ENCODE data around the gene ZDHHC17. TPM values are rescaled to one million over a fixed set of nuclear protein-coding genes. Genes with fewer than 3 reads are reported as not detected.

The ZDHHC17 gene
- total RNA-seq, 4 donors from 2014 or later, result 38.6 to 60.7 (median 56.3) TPM

DNA sequence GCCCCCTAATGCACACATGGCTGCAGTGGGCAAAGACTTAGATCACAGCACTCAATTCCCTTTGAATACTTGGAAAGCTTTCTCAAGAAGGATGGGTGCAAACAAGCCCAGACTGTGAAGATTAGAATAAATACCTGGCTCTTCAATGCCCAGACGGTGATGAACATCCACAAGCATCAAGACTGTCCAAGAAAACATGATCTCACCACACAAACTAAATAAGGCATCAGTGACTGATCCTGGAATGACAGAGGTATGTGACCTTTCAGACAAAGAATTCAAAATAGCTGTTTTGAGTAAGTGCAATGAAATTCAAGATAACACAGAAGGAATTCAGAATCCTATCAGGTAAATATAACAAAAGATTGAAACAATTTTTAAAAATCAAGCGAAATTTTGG, 43.8 kb upstream of the ZDHHC17 start:
- TF ChIP-seq, protein P1, sequence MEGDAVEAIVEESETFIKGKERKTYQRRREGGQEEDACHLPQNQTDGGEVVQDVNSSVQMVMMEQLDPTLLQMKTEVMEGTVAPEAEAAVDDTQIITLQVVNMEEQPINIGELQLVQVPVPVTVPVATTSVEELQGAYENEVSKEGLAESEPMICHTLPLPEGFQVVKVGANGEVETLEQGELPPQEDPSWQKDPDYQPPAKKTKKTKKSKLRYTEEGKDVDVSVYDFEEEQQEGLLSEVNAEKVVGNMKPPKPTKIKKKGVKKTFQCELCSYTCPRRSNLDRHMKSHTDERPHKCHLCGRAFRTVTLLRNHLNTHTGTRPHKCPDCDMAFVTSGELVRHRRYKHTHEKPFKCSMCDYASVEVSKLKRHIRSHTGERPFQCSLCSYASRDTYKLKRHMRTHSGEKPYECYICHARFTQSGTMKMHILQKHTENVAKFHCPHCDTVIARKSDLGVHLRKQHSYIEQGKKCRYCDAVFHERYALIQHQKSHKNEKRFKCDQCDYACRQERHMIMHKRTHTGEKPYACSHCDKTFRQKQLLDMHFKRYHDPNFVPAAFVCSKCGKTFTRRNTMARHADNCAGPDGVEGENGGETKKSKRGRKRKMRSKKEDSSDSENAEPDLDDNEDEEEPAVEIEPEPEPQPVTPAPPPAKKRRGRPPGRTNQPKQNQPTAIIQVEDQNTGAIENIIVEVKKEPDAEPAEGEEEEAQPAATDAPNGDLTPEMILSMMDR (IDR thresholded peaks at IDR 0.05; ENCODE audit: low read depth), result no peak

DNA sequence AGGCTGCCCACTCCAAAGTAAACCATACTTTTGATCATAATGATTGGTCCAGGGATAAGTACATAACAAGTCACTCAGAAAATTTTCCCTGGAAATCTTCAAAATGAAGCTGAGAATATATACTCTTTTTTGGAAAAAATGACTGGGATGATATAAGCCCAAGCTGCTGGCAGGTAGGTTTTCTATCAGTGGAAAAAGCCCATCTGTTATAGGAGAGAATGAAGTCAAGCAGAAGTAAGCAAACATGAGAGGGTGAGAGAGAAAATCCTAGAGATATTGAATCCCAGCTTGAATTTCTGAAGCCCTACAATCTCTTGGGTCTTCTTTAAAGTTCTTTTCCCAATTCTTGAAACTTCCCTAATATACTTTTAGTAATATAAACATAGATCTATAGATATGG, 37.3 kb upstream of the ZDHHC17 start:
- TF ChIP-seq, protein P1 (IDR thresholded peaks at IDR 0.05; ENCODE audit: low read depth), result no peak

DNA sequence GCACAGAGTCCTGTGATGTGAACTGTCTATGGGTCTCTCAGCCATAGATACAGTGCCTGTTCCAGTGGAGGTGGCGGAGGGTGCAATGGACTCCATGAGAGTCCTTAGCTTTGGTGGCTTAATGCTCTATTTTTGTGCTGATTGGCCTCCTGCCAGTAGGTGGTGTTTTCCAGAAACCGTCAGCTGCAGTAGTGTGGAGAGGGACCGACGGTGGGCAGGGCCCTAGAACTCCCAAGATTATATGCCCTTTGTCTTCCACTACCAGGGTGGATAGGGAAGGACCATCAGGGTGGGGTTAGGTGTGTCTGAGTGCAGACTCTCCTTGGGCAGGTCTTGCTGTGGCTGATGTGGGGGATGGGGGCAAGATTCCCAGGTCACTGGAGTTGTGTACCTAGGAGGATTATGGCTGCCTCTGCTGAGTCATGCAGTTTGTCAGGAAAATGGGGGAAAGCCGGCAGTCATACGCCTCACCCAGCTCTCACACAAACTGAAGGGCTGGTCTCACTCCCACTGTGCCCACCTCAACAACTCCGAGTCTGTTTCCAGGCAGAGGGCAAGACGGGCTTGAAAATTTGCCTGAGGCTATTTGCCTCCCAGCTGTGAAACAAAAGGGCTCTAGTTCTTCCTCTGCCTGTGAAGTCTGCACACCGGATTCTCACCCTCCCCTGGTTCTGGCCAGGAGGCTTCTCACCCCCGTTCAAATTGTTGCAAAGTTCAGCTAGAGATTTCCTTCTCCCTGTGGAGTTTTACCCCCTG, 24.9 kb upstream of the ZDHHC17 start:
- TF ChIP-seq, protein P1 (IDR thresholded peaks at IDR 0.05; ENCODE audit: low read depth), result no peak

DNA sequence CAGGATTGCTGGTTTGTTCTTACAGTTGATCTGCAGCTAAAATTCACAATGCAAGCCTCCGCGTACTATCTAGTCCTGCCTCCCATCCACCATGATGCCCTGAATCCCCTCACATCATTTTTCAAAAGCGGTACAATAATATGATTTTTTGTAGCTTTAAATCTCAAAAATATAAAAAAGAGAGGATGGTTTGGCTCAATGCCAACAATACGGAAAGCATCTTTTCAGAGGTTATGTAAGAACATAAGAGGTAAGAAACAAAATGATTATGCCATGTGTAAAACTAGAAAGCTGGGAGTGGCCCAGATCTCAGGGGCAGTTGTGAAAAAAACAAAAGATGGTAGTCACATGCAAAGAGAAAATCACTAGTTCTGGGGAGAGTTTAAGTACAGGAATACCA, 24.0 kb upstream of the ZDHHC17 start:
- TF ChIP-seq, protein P1 (IDR thresholded peaks at IDR 0.05; ENCODE audit: low read depth), result no peak

DNA sequence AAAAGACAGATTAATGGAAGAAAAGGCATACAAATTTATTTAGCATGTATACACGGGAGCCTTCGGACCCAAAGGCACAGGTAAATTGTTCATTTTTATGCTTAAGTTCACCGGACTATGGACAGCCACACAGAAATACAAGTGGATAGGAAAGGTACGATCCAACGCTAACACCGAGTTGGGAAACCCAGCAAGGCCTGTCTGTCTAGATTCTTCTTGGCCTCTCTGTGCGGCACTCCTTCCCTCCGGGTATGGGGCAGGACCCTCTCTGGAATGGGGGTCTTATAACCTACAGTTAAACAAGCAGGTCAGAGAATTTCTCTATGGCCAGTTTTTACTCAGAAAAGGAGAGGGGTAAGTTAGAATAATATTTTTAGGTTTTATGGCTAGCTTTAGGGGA, 23.4 kb upstream of the ZDHHC17 start:
- TF ChIP-seq, protein P1 (IDR thresholded peaks at IDR 0.05; ENCODE audit: low read depth), result no peak

DNA sequence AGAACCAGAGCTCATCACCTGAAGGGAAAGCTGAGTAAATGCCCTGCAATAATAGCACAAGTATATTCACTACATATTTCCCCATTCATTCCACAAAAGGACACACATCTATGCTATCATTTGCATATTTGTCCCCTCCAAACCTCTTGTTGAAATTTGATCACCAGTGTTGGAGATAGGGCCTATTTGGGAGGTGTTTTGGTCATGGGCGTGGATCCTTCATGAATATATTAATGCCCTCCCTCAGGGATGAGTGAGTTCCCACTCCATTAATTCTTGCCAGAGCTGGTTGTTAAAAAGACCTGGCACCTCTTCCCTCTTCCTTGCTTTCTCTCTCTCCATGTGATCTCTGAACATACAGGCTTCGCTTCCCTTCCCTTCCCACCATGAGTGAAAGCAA, 18.6 kb upstream of the ZDHHC17 start:
- TF ChIP-seq, protein P1 (IDR thresholded peaks at IDR 0.05; ENCODE audit: low read depth), result no peak

DNA sequence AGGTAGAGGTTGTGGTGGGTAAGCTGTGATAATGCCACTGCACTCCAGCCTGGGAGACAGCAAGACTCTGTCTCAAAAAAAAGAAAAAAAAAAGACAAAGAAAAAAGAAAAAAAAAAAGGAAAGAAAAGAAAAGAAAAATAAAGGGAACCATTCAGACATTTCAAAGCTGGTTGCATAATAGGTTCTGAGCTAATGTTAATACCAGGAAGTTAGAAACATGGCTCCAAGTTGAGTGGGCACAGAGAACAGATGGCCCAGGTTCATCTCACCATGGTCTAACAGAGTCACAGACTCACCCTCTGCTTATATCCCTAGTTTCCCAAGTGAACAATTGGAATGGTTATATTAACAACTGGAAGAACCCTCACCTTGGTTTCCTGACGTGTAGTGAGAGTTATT, 17.4 kb upstream of the ZDHHC17 start:
- TF ChIP-seq, protein P1 (IDR thresholded peaks at IDR 0.05; ENCODE audit: low read depth), result no peak
